HepG2 (cell line): ENCODE results near the gene UFSP2. TPM values are rescaled to one million over a fixed set of nuclear protein-coding genes. Genes with fewer than 3 reads are reported as not detected.

Source experiments
- CCAR2 ChIP-seq: fragments of 200-400 bp; formaldehyde crosslinking; optimal IDR thresholded peaks from 2 replicates; pipeline ENCODE3; 2018; ENCODE audit warnings: low read depth, mild to moderate bottlenecking, low read length, moderate library complexity
- GLI4 ChIP-seq: sonication (generic); formaldehyde crosslinking; IDR thresholded peaks from 2 replicates; pipeline ENCODE4 v1.5.1; 2020; ENCODE audit warnings: missing genetic modification reagents, mild to moderate bottlenecking, moderate library complexity, borderline replicate concordance
- MTF1 ChIP-seq: sonication (generic); formaldehyde crosslinking; IDR thresholded peaks from 2 replicates; pipeline ENCODE4 v1.5.0; 2020; ENCODE audit warnings: missing genetic modification reagents
- NCOR1 ChIP-seq: fragments of 200-600 bp; sonication (generic); IDR thresholded peaks from 2 replicates; pipeline ENCODE4 v1.7.0; 2017; ENCODE audit warnings: antibody characterized with exemption, low read length, borderline replicate concordance
- NFKB2 ChIP-seq: sonication (generic); formaldehyde crosslinking; IDR thresholded peaks from 2 replicates; pipeline ENCODE4 v1.4.0; 2020; ENCODE audit warnings: missing genetic modification reagents, borderline replicate concordance
- SRSF9 ChIP-seq: fragments of 200-400 bp; formaldehyde crosslinking; IDR thresholded peaks from 2 replicates; pipeline ENCODE4 v1.6.1; 2018; ENCODE audit warnings: borderline replicate concordance, mild to moderate bottlenecking, low read depth, low read length; ENCODE audit not compliant: insufficient read depth, poor library complexity, severe bottlenecking
- ZNF816 ChIP-seq: sonication (generic); formaldehyde crosslinking; IDR thresholded peaks from 2 replicates; pipeline ENCODE4 v1.8.0; 2022; ENCODE audit warnings: missing genetic modification reagents, mild to moderate bottlenecking, borderline replicate concordance
- polyA plus RNA-seq, 8 experiments: library from polyadenylated mRNA; depleted of rRNA in 3 of 8; stranded (reverse) in 7 of 8; unstranded in 1 of 8; fragments of >200 nt; fragmentation: Illumina TruSeq in 4 of 8; extraction: Trizol in 4 of 8; gene quantifications; 2 replicates each; pipeline versions ENCODE4 v1.2.1 to v1.2.3, GENCODE V29; 2011 to 2016; ENCODE audit warnings: low read depth in 4 of 8, missing spikeins in 1 of 8, mixed read lengths in 1 of 8; ENCODE audit not compliant: insufficient read depth in 1 of 8
- total RNA-seq, 5 experiments: library from RNA; depleted of rRNA; stranded (reverse); fragments of >200 nt; fragmentation: Illumina TruSeq; extraction: Trizol; gene quantifications; 2 replicates each; pipeline ENCODE4 v1.2.3, GENCODE V29; 2016; ENCODE audit warnings: low read depth in 1 of 5
- TF ChIP-seq, protein P1 (sequence below): IDR thresholded peaks from 2 replicates; pipeline ENCODE4 v1.6.1; 2016; ENCODE audit warnings: low read depth, missing genetic modification reagents, missing compliant biosample characterization
- TF ChIP-seq, protein P2 (sequence below): sonication (generic); formaldehyde crosslinking; IDR thresholded peaks from 2 replicates; pipeline ENCODE4 v1.5.0; 2020; ENCODE audit warnings: missing genetic modification reagents
- TF ChIP-seq, protein P3 (sequence below): sonication (generic); formaldehyde crosslinking; IDR thresholded peaks from 2 replicates; pipeline ENCODE4 v1.5.1; 2020; ENCODE audit warnings: mild to moderate bottlenecking, missing genetic modification reagents, moderate library complexity
- TF ChIP-seq, protein P4 (sequence below): IDR thresholded peaks from 2 replicates; pipeline ENCODE4 v1.6.1; 2016; ENCODE audit warnings: low read depth, borderline replicate concordance
- TF ChIP-seq, protein P5 (sequence below): sonication (generic); formaldehyde crosslinking; IDR thresholded peaks from 2 replicates; pipeline ENCODE4 v1.8.1; 2023; ENCODE audit warnings: mild to moderate bottlenecking, missing genetic modification reagents, borderline replicate concordance
- TF ChIP-seq, protein P6 (sequence below): sonication (generic); formaldehyde crosslinking; conservative IDR thresholded peaks from 2 replicates; pipeline ENCODE4 v1.5.0; 2020; ENCODE audit warnings: missing genetic modification reagents

UFSP2 gene
- total and polyA plus RNA-seq, 2 of the 13 experiments (the other 11 are each of a cell fraction or from before 2014, with no cell fraction given), result 24.1 to 32.3 TPM

DNA sequence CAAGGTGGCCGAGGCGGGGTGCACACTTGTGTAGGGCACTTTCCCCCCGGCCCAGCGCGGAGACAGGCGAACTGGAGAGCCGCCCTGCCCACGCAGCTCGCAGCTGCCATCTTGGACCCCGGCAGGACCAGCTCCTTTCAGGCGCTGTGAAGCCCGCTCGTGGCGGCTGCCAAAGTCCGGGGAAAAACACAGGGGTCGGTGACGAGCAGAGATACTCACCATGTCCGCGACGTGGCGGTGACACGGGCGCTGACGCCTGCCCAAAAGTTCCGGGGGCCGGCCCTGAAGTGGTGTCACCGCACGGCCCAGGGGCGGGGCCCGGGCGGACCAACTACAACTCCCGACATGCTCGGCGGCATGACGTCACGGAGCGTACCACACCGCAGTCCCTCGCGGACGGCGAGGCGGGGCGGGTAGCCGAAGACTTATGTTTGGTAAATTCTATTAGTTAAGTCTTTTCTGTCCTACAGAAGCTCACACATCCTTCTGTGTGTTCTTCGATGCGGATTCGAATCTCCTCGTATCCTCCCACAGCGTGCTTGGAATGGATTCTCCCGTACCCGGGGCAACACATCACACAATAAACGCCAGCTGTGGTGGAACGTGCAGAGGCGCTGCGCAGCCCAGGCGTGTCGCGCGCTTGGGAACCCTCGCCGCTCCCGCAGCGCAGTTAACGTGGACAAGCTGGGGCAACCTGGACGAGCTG lies at the start of gene UFSP2 (continued):
- TF ChIP-seq, protein P1, sequence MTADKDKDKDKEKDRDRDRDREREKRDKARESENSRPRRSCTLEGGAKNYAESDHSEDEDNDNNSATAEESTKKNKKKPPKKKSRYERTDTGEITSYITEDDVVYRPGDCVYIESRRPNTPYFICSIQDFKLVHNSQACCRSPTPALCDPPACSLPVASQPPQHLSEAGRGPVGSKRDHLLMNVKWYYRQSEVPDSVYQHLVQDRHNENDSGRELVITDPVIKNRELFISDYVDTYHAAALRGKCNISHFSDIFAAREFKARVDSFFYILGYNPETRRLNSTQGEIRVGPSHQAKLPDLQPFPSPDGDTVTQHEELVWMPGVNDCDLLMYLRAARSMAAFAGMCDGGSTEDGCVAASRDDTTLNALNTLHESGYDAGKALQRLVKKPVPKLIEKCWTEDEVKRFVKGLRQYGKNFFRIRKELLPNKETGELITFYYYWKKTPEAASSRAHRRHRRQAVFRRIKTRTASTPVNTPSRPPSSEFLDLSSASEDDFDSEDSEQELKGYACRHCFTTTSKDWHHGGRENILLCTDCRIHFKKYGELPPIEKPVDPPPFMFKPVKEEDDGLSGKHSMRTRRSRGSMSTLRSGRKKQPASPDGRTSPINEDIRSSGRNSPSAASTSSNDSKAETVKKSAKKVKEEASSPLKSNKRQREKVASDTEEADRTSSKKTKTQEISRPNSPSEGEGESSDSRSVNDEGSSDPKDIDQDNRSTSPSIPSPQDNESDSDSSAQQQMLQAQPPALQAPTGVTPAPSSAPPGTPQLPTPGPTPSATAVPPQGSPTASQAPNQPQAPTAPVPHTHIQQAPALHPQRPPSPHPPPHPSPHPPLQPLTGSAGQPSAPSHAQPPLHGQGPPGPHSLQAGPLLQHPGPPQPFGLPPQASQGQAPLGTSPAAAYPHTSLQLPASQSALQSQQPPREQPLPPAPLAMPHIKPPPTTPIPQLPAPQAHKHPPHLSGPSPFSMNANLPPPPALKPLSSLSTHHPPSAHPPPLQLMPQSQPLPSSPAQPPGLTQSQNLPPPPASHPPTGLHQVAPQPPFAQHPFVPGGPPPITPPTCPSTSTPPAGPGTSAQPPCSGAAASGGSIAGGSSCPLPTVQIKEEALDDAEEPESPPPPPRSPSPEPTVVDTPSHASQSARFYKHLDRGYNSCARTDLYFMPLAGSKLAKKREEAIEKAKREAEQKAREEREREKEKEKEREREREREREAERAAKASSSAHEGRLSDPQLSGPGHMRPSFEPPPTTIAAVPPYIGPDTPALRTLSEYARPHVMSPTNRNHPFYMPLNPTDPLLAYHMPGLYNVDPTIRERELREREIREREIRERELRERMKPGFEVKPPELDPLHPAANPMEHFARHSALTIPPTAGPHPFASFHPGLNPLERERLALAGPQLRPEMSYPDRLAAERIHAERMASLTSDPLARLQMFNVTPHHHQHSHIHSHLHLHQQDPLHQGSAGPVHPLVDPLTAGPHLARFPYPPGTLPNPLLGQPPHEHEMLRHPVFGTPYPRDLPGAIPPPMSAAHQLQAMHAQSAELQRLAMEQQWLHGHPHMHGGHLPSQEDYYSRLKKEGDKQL (CRISPR knock-in tag), result no peak
- TF ChIP-seq CCAR2 (no peak), MTF1 (CRISPR knock-in tag) (no peak), NCOR1 (no peak; the same call in 1 of the 2 replicates), SRSF9 (no peak), ZNF816 (CRISPR knock-in tag) (no peak), NFKB2 (CRISPR knock-in tag) (peak; percentile 94; the same call in 1 of the 2 replicates), GLI4 (peak; percentile 73)
- TF ChIP-seq, protein P2, sequence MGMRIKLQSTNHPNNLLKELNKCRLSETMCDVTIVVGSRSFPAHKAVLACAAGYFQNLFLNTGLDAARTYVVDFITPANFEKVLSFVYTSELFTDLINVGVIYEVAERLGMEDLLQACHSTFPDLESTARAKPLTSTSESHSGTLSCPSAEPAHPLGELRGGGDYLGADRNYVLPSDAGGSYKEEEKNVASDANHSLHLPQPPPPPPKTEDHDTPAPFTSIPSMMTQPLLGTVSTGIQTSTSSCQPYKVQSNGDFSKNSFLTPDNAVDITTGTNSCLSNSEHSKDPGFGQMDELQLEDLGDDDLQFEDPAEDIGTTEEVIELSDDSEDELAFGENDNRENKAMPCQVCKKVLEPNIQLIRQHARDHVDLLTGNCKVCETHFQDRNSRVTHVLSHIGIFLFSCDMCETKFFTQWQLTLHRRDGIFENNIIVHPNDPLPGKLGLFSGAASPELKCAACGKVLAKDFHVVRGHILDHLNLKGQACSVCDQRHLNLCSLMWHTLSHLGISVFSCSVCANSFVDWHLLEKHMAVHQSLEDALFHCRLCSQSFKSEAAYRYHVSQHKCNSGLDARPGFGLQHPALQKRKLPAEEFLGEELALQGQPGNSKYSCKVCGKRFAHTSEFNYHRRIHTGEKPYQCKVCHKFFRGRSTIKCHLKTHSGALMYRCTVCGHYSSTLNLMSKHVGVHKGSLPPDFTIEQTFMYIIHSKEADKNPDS, result no peak
- TF ChIP-seq, protein P3, sequence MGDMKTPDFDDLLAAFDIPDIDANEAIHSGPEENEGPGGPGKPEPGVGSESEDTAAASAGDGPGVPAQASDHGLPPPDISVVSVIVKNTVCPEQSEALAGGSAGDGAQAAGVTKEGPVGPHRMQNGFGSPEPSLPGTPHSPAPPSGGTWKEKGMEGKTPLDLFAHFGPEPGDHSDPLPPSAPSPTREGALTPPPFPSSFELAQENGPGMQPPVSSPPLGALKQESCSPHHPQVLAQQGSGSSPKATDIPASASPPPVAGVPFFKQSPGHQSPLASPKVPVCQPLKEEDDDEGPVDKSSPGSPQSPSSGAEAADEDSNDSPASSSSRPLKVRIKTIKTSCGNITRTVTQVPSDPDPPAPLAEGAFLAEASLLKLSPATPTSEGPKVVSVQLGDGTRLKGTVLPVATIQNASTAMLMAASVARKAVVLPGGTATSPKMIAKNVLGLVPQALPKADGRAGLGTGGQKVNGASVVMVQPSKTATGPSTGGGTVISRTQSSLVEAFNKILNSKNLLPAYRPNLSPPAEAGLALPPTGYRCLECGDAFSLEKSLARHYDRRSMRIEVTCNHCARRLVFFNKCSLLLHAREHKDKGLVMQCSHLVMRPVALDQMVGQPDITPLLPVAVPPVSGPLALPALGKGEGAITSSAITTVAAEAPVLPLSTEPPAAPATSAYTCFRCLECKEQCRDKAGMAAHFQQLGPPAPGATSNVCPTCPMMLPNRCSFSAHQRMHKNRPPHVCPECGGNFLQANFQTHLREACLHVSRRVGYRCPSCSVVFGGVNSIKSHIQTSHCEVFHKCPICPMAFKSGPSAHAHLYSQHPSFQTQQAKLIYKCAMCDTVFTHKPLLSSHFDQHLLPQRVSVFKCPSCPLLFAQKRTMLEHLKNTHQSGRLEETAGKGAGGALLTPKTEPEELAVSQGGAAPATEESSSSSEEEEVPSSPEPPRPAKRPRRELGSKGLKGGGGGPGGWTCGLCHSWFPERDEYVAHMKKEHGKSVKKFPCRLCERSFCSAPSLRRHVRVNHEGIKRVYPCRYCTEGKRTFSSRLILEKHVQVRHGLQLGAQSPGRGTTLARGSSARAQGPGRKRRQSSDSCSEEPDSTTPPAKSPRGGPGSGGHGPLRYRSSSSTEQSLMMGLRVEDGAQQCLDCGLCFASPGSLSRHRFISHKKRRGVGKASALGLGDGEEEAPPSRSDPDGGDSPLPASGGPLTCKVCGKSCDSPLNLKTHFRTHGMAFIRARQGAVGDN (CRISPR knock-in tag), result peak; percentile 85
- TF ChIP-seq, protein P4, sequence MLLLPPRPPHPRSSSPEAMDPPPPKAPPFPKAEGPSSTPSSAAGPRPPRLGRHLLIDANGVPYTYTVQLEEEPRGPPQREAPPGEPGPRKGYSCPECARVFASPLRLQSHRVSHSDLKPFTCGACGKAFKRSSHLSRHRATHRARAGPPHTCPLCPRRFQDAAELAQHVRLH (CRISPR knock-in tag), result peak; percentile 40; the same call in 1 of the 2 replicates
- TF ChIP-seq, protein P5, sequence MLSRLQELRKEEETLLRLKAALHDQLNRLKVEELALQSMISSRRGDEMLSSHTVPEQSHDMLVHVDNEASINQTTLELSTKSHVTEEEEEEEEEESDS (CRISPR knock-in tag), result no peak
- TF ChIP-seq, protein P6, sequence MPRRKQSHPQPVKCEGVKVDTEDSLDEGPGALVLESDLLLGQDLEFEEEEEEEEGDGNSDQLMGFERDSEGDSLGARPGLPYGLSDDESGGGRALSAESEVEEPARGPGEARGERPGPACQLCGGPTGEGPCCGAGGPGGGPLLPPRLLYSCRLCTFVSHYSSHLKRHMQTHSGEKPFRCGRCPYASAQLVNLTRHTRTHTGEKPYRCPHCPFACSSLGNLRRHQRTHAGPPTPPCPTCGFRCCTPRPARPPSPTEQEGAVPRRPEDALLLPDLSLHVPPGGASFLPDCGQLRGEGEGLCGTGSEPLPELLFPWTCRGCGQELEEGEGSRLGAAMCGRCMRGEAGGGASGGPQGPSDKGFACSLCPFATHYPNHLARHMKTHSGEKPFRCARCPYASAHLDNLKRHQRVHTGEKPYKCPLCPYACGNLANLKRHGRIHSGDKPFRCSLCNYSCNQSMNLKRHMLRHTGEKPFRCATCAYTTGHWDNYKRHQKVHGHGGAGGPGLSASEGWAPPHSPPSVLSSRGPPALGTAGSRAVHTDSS (CRISPR knock-in tag), result no peak
